AG04449 (cell line): ENCODE results near the gene SKAP1.
A peak's percentile ranks its signal among the peaks of the same experiment; 100 is the strongest.

Source experiments
- CTCF ChIA-PET: fragments of 350-600 bp; formaldehyde crosslinking; extraction: SDS; loops from one replicate; lab custom pipeline; 2021; ENCODE audit warnings: antibody characterized with exemption; lab: Yijun Ruan, JAX
- POLR2A ChIA-PET: fragments of 400-600, 350-600 bp; formaldehyde crosslinking; extraction: SDS; loops from one replicate; lab custom pipeline; 2020; ENCODE audit warnings: antibody characterized with exemption, inconsistent platforms; lab: Yijun Ruan, JAX
- DNase-seq: peaks from one replicate; pipeline ENCODE4 v3.0.0-alpha.2; 2010; ENCODE audit warnings: low read depth, low spot score
- H3K4me3 ChIP-seq: 2 replicates; pipeline ENCODE4 v1.5.1; 2011; ENCODE audit warnings: low read depth, mild to moderate bottlenecking, control low read depth, low read length
- CTCF ChIP-seq: IDR thresholded peaks from one replicate; pipeline ENCODE4 v1.5.1; 2011; ENCODE audit warnings: mild to moderate bottlenecking, moderate library complexity, low read length, control low read depth, inconsistent platforms; ENCODE audit not compliant: insufficient read depth; ENCODE audit errors: missing control alignments

Gene SKAP1

GRCh38 chr17:48308581-48308980 is 121.4 kb downstream of the SKAP1 start:
- H3K4me3 ChIP-seq, result no peak overlapping the region
- no peak for TF ChIP-seq CTCF
- no peak for DNase-seq
- ChIA-PET CTCF (interaction anchor here (0.7 to 4.5 kb wide), 46 partner anchors 8 to 371 kb away, joined by 3 to 119 read pairs (median 6); partner anchors contain the start of genes HOXB3, HOXB5, HOXB8 and HOXB9), POLR2A (no interaction called here)

GRCh38 chr17:48307814-48308411 is 122.1 kb downstream of the SKAP1 start:
- peak; percentile 17 for DNase-seq
- no peak overlapping the region for H3K4me3 ChIP-seq
- peak; percentile 85 for TF ChIP-seq CTCF
- POLR2A ChIA-PET, result no interaction called here
- CTCF ChIA-PET, result interaction anchor here (0.7 to 4.5 kb wide), 49 partner anchors 9 to 371 kb away, joined by 3 to 119 read pairs (median 6); partner anchors contain the start of genes HOXB3, HOXB5, HOXB8 and HOXB9

GRCh38 chr17:48307255-48307654 is 122.8 kb downstream of the SKAP1 start:
- TF ChIP-seq CTCF, result no peak
- POLR2A ChIA-PET, result no interaction called here

GRCh38 chr17:48301002-48301401 is 129.0 kb downstream of the SKAP1 start:
- no peak overlapping the region for H3K4me3 ChIP-seq
- CTCF ChIA-PET, result interaction anchor here (2.2 kb wide), 1 partner anchor 317 kb away, joined by 8 read pairs; no protein-coding TSS in a partner anchor
- TF ChIP-seq CTCF, result no peak
- POLR2A ChIA-PET, result no interaction called here
- no peak for DNase-seq

More at GRCh38 chr17:48307255-48307654, 122.8 kb downstream of the SKAP1 start:
- DNase-seq, result no peak
- CTCF ChIA-PET, result interaction anchor here (0.6 to 4.5 kb wide), 37 partner anchors 9 to 330 kb away, joined by 3 to 119 read pairs (median 7); partner anchors contain the start of genes HOXB5, HOXB6, HOXB8 and HOXB9
- H3K4me3 ChIP-seq, result no peak overlapping the region

- ChIA-PET POLR2A (no interaction called here), CTCF (interaction anchor here (0.9 to 3.4 kb wide), 2 partner anchors 8 to 318 kb away, joined by 4 to 14 read pairs; no protein-coding TSS in a partner anchor)
- TF ChIP-seq CTCF, result no peak
- no peak overlapping the region for H3K4me3 ChIP-seq
- DNase-seq, result no peak
Observed at GRCh38 chr17:48299760-48300159, 130.3 kb downstream of the SKAP1 start.

GRCh38 chr17:48297825-48298224 is 132.2 kb downstream of the SKAP1 start:
- H3K4me3 ChIP-seq, result no peak overlapping the region
- no peak for DNase-seq
- TF ChIP-seq CTCF, result no peak
- ChIA-PET POLR2A (no interaction called here), CTCF (interaction anchor here (1.0 to 3.4 kb wide), 3 partner anchors 10 to 321 kb away, joined by 3 to 14 read pairs (median 4); no protein-coding TSS in a partner anchor)
